IMR-90 (cell line): Measurements from ENCODE around the gene ANXA4. TPM values are rescaled to one million over a fixed set of nuclear protein-coding genes. Genes with fewer than 3 reads are reported as not detected.

Experiments
- ATAC-seq: fragments of 200-7000 bp; cut with Tn5 transposase; 2 replicates; pipeline ENCODE4 v1.9.1; 2020; ENCODE audit warnings: low read depth, mild to moderate bottlenecking, moderate library complexity
- BruUV-seq: library from RNA; stranded (reverse); fragments of 400-500 nt; replicated peaks from 2 replicates; lab custom pipeline; 2021; lab: Mats Ljungman, UMichigan
- CTCF ChIA-PET: fragments of 300-600 bp; formaldehyde crosslinking; extraction: SDS; loops from one replicate; lab custom pipeline; 2021; ENCODE audit warnings: antibody characterized with exemption; lab: Yijun Ruan, JAX
- POLR2A ChIA-PET: fragments of 300-600 bp; sonication (Branson Sonifier 250); formaldehyde crosslinking; loops from one replicate; lab custom pipeline; 2022; ENCODE audit warnings: antibody characterized with exemption; ENCODE audit not compliant: unreplicated experiment; lab: Charles Lee
- DNase-seq: peaks from one replicate; pipeline ENCODE4 v3.0.0; 2013
- H2AFZ ChIP-seq: replicated peaks from 2 replicates; pipeline ENCODE3; 2013; ENCODE audit warnings: low read length, mild to moderate bottlenecking; ENCODE audit not compliant: poor library complexity
- H2AK5ac ChIP-seq: 2 replicates; pipeline ENCODE4 v1.6.1; 2013; ENCODE audit warnings: low read depth, low read length, inconsistent platforms
- H2AK9ac ChIP-seq: replicated peaks from 2 replicates; pipeline ENCODE3; 2013; ENCODE audit warnings: mild to moderate bottlenecking, low read depth, low read length, moderate library complexity; ENCODE audit not compliant: poor library complexity
- H2BK120ac ChIP-seq: 2 replicates; pipeline ENCODE4 v1.6.1; 2013; ENCODE audit warnings: low read depth, low read length, inconsistent platforms
- H2BK15ac ChIP-seq: 3 replicates; pipeline ENCODE4 v1.6.1; 2013; ENCODE audit warnings: low read depth, low read length, inconsistent platforms
- H2BK20ac ChIP-seq: 2 replicates; pipeline ENCODE4 v1.6.1; 2013; ENCODE audit warnings: low read depth, mild to moderate bottlenecking, inconsistent platforms, low read length, moderate library complexity
- H2BK5ac ChIP-seq: 2 replicates; pipeline ENCODE4 v1.6.1; 2013; ENCODE audit warnings: mild to moderate bottlenecking, low read depth, low read length, inconsistent platforms; ENCODE audit not compliant: poor library complexity, severe bottlenecking
- H3K14ac ChIP-seq: replicated peaks from 2 replicates; pipeline ENCODE4 v1.6.1; 2013; ENCODE audit warnings: low read depth, low read length, inconsistent platforms
- H3K18ac ChIP-seq: 2 replicates; pipeline ENCODE4 v1.6.1; 2013; ENCODE audit warnings: low read depth, low read length, control low read depth
- H3K23ac ChIP-seq: 2 replicates; pipeline ENCODE4 v1.6.1; 2013; ENCODE audit warnings: low read depth, low read length, inconsistent platforms
- H3K27ac ChIP-seq: 2 replicates; pipeline ENCODE4 v1.5.1; 2013; ENCODE audit warnings: mild to moderate bottlenecking, control low read depth, low read length; ENCODE audit not compliant: insufficient read depth
- H3K27me3 ChIP-seq: 2 replicates; pipeline ENCODE4 v1.6.1; 2013; ENCODE audit warnings: low read length; ENCODE audit not compliant: control insufficient read depth, insufficient read depth
- H3K36me3 ChIP-seq: 2 replicates; pipeline ENCODE4 v1.6.1; 2013; ENCODE audit warnings: low read length, mixed read lengths; ENCODE audit not compliant: control insufficient read depth, insufficient read depth
- H3K4ac ChIP-seq: 2 replicates; pipeline ENCODE4 v1.6.1; 2013; ENCODE audit warnings: low read depth, low read length, inconsistent platforms
- H3K4me1 ChIP-seq: 2 replicates; pipeline ENCODE4 v1.6.1; 2013; ENCODE audit warnings: low read length, mixed read lengths; ENCODE audit not compliant: control insufficient read depth, insufficient read depth
- H3K4me2 ChIP-seq: 2 replicates; pipeline ENCODE4 v1.6.1; 2013; ENCODE audit warnings: low read depth, mild to moderate bottlenecking, control low read depth, low read length, moderate library complexity
- H3K4me3 ChIP-seq: 2 replicates; pipeline ENCODE4 v1.5.1; 2013; ENCODE audit warnings: low read depth, mild to moderate bottlenecking, control low read depth, low read length, moderate library complexity; ENCODE audit not compliant: insufficient read depth
- H3K56ac ChIP-seq: 2 replicates; pipeline ENCODE4 v1.6.1; 2013; ENCODE audit warnings: low read length, inconsistent platforms; ENCODE audit not compliant: insufficient read depth; ENCODE audit errors: extremely low read depth
- H3K79me1 ChIP-seq, 2 experiments: 2 replicates each; pipeline ENCODE4 v1.6.1; 2013; ENCODE audit warnings: low read length in 2 of 2, inconsistent platforms in 1 of 2, low read depth in 1 of 2
- H3K9ac ChIP-seq: 2 replicates; pipeline ENCODE4 v1.6.1; 2013; ENCODE audit warnings: low read depth, low read length, control low read depth
- H3K9me1 ChIP-seq: 2 replicates; pipeline ENCODE4 v1.6.1; 2013; ENCODE audit warnings: low read length, inconsistent platforms; ENCODE audit not compliant: insufficient read depth
- H3K9me3 ChIP-seq: 2 replicates; pipeline ENCODE4 v1.6.1; 2013; ENCODE audit warnings: low read length; ENCODE audit not compliant: control insufficient read depth, insufficient read depth
- H4K20me1 ChIP-seq: 2 replicates; pipeline ENCODE4 v1.6.1; 2013; ENCODE audit warnings: low read length, inconsistent platforms; ENCODE audit not compliant: insufficient read depth
- H4K5ac ChIP-seq: 2 replicates; pipeline ENCODE4 v1.6.1; 2013; ENCODE audit warnings: mild to moderate bottlenecking, low read depth, low read length, control low read depth
- H4K8ac ChIP-seq, 2 experiments: 2 replicates each; pipeline ENCODE4 v1.6.1; 2013; ENCODE audit warnings: low read depth in 2 of 2, low read length in 2 of 2, control low read depth in 1 of 2, inconsistent platforms in 1 of 2
- H4K91ac ChIP-seq: 2 replicates; pipeline ENCODE4 v1.6.1; 2013; ENCODE audit warnings: low read depth, low read length, inconsistent platforms; ENCODE audit not compliant: insufficient read depth
- BHLHE40 ChIP-seq: fragments of 150-350 bp; IDR thresholded peaks from 2 replicates; pipeline ENCODE4 v1.6.1; 2016; ENCODE audit warnings: mild to moderate bottlenecking, low read depth, low read length
- CEBPB ChIP-seq: IDR thresholded peaks from 2 replicates; pipeline ENCODE4 v1.6.1; 2012; ENCODE audit warnings: low read depth, low read length, improper control_type of control experiment
- CHD1 ChIP-seq: IDR thresholded peaks from 2 replicates; pipeline ENCODE4 v1.6.1; 2012; ENCODE audit warnings: low read depth, low read length, improper control_type of control experiment
- CTCF ChIP-seq: conservative IDR thresholded peaks from 2 replicates; pipeline ENCODE4 v1.5.1; 2012; ENCODE audit warnings: mild to moderate bottlenecking, low read depth, low read length, improper control_type of control experiment
- FOS ChIP-seq: fragments of 150-350 bp; IDR thresholded peaks from 2 replicates; pipeline ENCODE4 v1.6.1; 2016; ENCODE audit warnings: low read depth, low read length
- MAFK ChIP-seq: IDR thresholded peaks from 2 replicates; pipeline ENCODE4 v1.6.1; 2012; ENCODE audit warnings: low read depth, low read length, improper control_type of control experiment
- MAZ ChIP-seq: IDR thresholded peaks from 2 replicates; pipeline ENCODE4 v1.6.1; 2012; ENCODE audit warnings: low read depth, mild to moderate bottlenecking, low read length, improper control_type of control experiment, moderate library complexity, borderline replicate concordance
- MXI1 ChIP-seq: IDR thresholded peaks from 2 replicates; pipeline ENCODE4 v1.6.1; 2012; ENCODE audit warnings: low read depth, mild to moderate bottlenecking, low read length, moderate library complexity, borderline replicate concordance
- NFE2L2 ChIP-seq: fragments of 150-350 bp; IDR thresholded peaks from 2 replicates; pipeline ENCODE4 v1.6.1; 2016; ENCODE audit warnings: low read depth, mild to moderate bottlenecking, low read length
- POLR2A ChIP-seq: IDR thresholded peaks from 2 replicates; pipeline ENCODE4 v1.6.1; 2012; ENCODE audit warnings: mild to moderate bottlenecking, low read depth, low read length
- RAD21 ChIP-seq: IDR thresholded peaks from 2 replicates; pipeline ENCODE4 v1.6.1; 2012; ENCODE audit warnings: low read length, improper control_type of control experiment
- RCOR1 ChIP-seq: IDR thresholded peaks from 2 replicates; pipeline ENCODE4 v1.6.1; 2012; ENCODE audit warnings: mild to moderate bottlenecking, low read length, improper control_type of control experiment; ENCODE audit not compliant: insufficient replicate concordance
- RFX5 ChIP-seq: IDR thresholded peaks from 2 replicates; pipeline ENCODE4 v1.8.0; 2012; ENCODE audit warnings: low read depth, mild to moderate bottlenecking, low read length, moderate library complexity
- SMC3 ChIP-seq: fragments of 150-350 bp; IDR thresholded peaks from 2 replicates; pipeline ENCODE4 v1.6.1; 2016; ENCODE audit warnings: low read depth, mild to moderate bottlenecking, antibody characterized with exemption, low read length, moderate library complexity
- USF2 ChIP-seq: fragments of 150-350 bp; IDR thresholded peaks from 2 replicates; pipeline ENCODE4 v1.6.1; 2017; ENCODE audit warnings: mild to moderate bottlenecking, antibody characterized with exemption, low read length, low read depth
- dilution Hi-C: fragments of 300-500 bp; cut with HindIII; formaldehyde crosslinking; loops from one replicate; pipeline ENCODE4 v1.14.3; 2018; ENCODE audit warnings: low sequenced_read_pairs; ENCODE audit not compliant: unreplicated experiment
- in situ Hi-C: fragments of 300-500 bp; cut with MboI; formaldehyde crosslinking; loops from 3 replicates; pipeline ENCODE4 v1.14.3; 2019; ENCODE audit warnings: low sequenced_read_pairs, inconsistent platforms, mixed read lengths
- intact Hi-C: fragments of 100-400 bp; cut with micrococcal nuclease; formaldehyde crosslinking; loops from 2 replicates; pipeline ENCODE4 v1.10.0; 2022
- polyA plus RNA-seq, 3 experiments: library from polyadenylated mRNA; depleted of rRNA; stranded (reverse); fragments of >200 nt; gene quantifications; 2 replicates each; pipeline ENCODE4 v1.2.3, GENCODE V29; 2012; ENCODE audit warnings: low replicate concordance in 1 of 3
- total RNA-seq: library from RNA; depleted of rRNA; stranded (reverse); fragments of >200 nt; gene quantifications from 2 replicates; pipeline ENCODE4 v1.2.3, GENCODE V29; 2012

ANXA4 gene
- total and polyA plus RNA-seq, 2 of the 4 experiments (the other 2 are of a cell fraction): 22.2 to 72.0 TPM

- Histone ChIP-seq H3K9ac (no peak overlapping the region), H2AK9ac (no peak overlapping the region), H3K4me2 (no peak overlapping the region), H2BK15ac (no peak overlapping the region), H3K27ac (no peak overlapping the region), H3K4ac (no peak overlapping the region), H4K91ac (no peak overlapping the region), H2BK120ac (no peak overlapping the region), H3K18ac (no peak overlapping the region), H2AK5ac (no peak overlapping the region), H3K56ac (no peak overlapping the region), H3K4me1 (peaks cover 10% of the 10 kb centered on the region), H3K9me1 (peaks cover 7% of the 10 kb centered on the region; the same call in 1 of the 2 replicates), H3K23ac (no peak overlapping the region), H2AFZ (no peak overlapping the region), H3K27me3 (no peaks in the 10 kb centered on the region), H4K8ac (no peak overlapping the region), H3K4me3 (no peak overlapping the region), H2BK5ac (no peak overlapping the region), H2BK20ac (no peak overlapping the region), H3K79me1 (peaks cover 0 to 7% of the 10 kb centered on the region in 2 experiments; a peak in 1 of 4 replicates), H4K5ac (no peak overlapping the region), H4K20me1 (no peaks in the 10 kb centered on the region), H3K14ac (no peak overlapping the region), H3K36me3 (peaks cover 3% of the 10 kb centered on the region), H3K9me3 (no peaks in the 10 kb centered on the region)
- dilution Hi-C loops (no loop called here), intact Hi-C loops (no loop called here), in situ Hi-C loops (no loop called here)
- TF ChIP-seq FOS: no peak
- no peak for TF ChIP-seq SMC3
- TF ChIP-seq RCOR1: no peak
- TF ChIP-seq CHD1: no peak
- TF ChIP-seq BHLHE40: no peak
- TF ChIP-seq CEBPB: no peak
- TF ChIP-seq POLR2A: no peak
- no peak for TF ChIP-seq NFE2L2
- TF ChIP-seq USF2: no peak
- TF ChIP-seq MAZ: no peak
- no peak for TF ChIP-seq MXI1
- no peak for TF ChIP-seq RAD21
- TF ChIP-seq CTCF: no peak
- TF ChIP-seq MAFK: no peak
- TF ChIP-seq RFX5: no peak
- CTCF ChIA-PET: interaction anchor here (1.3 kb wide), 1 partner anchor 26 kb away, joined by 3 read pairs; no protein-coding TSS in a partner anchor
- POLR2A ChIA-PET: no interaction called here
- ATAC-seq (no peak), DNase-seq (no peak)
- no TSS peak for BruUV-seq
Measured at GRCh38 chr2:69791045-69791444, 49.1 kb downstream of the ANXA4 start.
